DOHH2 (cell line): Measurements from ENCODE around the gene ITGB5.

Experiments
- CTCF ChIP-seq: fragments of 200-600 bp; sonication (generic); IDR thresholded peaks from one replicate; pipeline ENCODE4 v1.5.1; 2014; ENCODE audit warnings: antibody characterized with exemption, mild to moderate bottlenecking, low read depth, low read length; ENCODE audit not compliant: poor library complexity, severe bottlenecking
- EZH2phosphoT487 ChIP-seq: fragments of 200-600 bp; sonication (generic); IDR thresholded peaks from 2 replicates; pipeline ENCODE4 v1.6.1; 2017; ENCODE audit warnings: borderline replicate concordance, mild to moderate bottlenecking, antibody characterized with exemption, low read length, moderate library complexity, mixed read lengths

GRCh38 chr3:124890573-124891190, 3.5 kb upstream of the ITGB5 start:
- TF ChIP-seq CTCF, result no peak
- no peak for TF ChIP-seq EZH2phosphoT487
